ENCODE measurements around the gene SLC37A1.
"Not testable (repeated sequence)": the region's sequence is repeated elsewhere in the genome, so short reads cannot be mapped to it uniquely, and the experiment has no call there.

The SLC37A1 gene

DNA sequence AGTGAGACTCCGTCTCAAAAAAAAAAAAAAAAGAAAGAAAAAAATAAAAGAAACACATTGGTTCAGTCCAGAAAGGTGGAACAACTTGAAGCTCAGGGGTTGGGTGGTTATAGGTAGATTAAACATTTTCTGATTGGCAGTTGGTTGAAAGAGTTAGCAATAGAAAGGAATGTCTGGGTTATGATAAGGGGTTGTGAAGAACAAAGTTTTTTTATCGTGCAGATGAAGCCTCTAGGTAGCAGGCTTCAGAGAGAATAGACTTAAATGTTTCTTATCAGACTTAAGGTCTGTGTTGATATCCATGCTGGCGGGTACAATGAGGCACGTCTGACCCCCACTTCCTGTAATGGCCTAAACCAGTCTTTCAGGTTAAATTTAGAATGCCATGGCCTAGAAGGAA is 94.8 kb downstream of the SLC37A1 start:
- H3K27ac ChIP-seq, result no peak overlapping the region
- TF ChIP-seq ZFX (IDR thresholded peaks at IDR 0.05) (no peak), CTCF (conservative IDR thresholded peaks at IDR 0.05) (no peak)

DNA sequence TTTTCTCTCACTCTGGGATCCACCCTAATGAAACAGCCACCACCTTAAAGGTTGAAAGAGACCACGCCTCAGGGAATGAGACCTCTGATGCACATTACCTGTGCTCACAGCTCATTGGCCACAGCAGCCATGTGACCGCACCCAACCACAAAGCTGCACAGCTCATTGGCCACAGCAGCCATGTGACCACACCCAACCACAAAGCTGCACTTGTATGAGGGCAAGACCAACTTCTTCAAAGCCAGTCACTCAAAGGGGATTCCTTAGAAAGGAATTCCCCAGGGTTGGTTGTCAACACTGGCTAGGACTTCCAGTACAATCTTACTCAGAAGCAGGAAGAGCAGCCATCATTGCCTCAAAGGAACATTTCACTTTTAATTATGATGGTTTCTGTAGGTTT is 96.2 kb downstream of the SLC37A1 start:
- no peak overlapping the region for H3K27ac ChIP-seq
- TF ChIP-seq CTCF (conservative IDR thresholded peaks at IDR 0.05), result no peak
- no peak for TF ChIP-seq ZFX (IDR thresholded peaks at IDR 0.05)

- TF ChIP-seq ZFX (IDR thresholded peaks at IDR 0.05), result no peak
- no peak for TF ChIP-seq CTCF (conservative IDR thresholded peaks at IDR 0.05)
- H3K27ac ChIP-seq, result no peak overlapping the region
Observed at GRCh38 chr21:42611852-42612251, 98.2 kb downstream of the SLC37A1 start.

DNA sequence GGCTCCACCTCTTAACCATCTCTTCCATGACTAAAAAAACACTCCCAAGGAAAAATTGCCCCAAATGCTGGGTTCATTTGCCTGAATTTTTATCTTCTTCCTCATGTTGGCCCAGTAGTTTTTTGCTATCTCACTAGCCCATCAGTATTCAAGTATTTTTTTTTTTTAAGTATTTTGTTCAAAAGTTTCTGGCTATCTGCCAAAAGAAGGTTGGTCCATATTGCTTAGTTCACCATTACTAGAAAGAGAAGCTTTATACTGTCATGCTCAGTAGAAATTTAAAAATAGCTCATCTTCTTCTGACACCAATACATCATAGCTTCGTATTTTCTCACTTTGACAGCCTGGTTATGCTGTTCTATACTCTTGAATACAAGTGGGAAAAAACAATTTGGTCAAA is 98.7 kb downstream of the SLC37A1 start:
- H3K27ac ChIP-seq, result no peak overlapping the region

DNA sequence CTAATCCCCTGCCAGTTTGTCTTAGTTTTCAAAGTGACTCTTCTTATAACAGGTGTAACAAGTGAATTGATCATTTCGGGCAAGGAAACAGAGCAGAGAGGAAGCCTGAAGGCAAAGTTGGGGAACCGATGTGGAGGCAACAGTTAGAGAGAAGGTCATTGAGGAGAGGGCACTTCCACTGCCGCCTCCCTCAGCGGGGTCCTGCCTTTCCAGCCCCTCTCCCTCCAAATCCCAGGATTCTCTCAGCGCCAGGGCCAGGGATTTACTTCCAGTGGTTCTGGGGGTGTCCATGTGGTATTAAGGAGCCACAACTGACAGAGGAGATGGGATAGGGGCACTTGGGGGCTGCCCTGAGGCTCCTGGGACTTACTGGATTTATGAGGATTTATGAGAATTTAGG is 100.1 kb downstream of the SLC37A1 start:
- TF ChIP-seq ZFX (IDR thresholded peaks at IDR 0.05) (no peak), CTCF (conservative IDR thresholded peaks at IDR 0.05) (no peak)
- H3K27ac ChIP-seq, result no peak overlapping the region

More for the DNA sequence above, 98.7 kb downstream of the SLC37A1 start:
- TF ChIP-seq ZFX (IDR thresholded peaks at IDR 0.05), result no peak
- no peak for TF ChIP-seq CTCF (conservative IDR thresholded peaks at IDR 0.05)

- no peak for TF ChIP-seq CTCF (conservative IDR thresholded peaks at IDR 0.05)
- no peak for TF ChIP-seq ZFX (IDR thresholded peaks at IDR 0.05)
- H3K27ac ChIP-seq, result peak overlapping the region; percentile 47
Observed at GRCh38 chr21:42614396-42614795, 100.7 kb downstream of the SLC37A1 start.

DNA sequence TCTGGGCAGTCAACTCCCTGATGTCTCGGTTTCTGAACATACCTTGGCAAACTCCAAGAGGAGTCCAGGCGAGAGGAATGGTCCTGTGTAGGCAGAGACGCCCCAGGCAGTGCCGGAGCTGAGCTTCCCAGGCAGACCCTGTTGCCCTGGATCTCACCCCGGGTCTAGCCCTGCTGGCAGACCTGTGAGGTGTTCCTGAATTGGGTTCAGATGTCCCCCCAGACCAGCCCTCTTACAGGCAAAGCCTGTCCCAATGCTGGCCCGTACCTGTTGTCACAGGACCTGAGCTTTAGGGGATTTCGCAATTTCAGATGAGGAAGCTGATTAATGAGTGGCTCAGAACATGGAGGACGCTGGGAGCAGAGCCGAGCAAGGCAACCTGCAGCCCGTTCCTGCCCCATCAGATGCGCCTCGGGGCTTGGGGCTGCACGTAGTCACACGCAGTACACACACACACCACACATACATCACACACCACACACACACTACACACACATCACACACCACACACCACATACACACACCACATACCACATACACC is 101.2 kb downstream of the SLC37A1 start:
- H3K27ac ChIP-seq, result peak overlapping the region; percentile 47
- TF ChIP-seq ZFX (IDR thresholded peaks at IDR 0.05) (no peak), CTCF (conservative IDR thresholded peaks at IDR 0.05) (no peak)

- H3K27ac ChIP-seq, result not testable (repeated sequence)
Observed at GRCh38 chr21:42615377-42615776, 101.7 kb downstream of the SLC37A1 start.

Measured in C4-2B (cell line).